GM23338 (cell line): ENCODE measurements around the gene GPR152. TPM values are rescaled to one million over a fixed set of nuclear protein-coding genes. Genes with fewer than 3 reads are reported as not detected.

Source experiments
- CREB1 ChIP-seq: fragments of 250-450 bp; sonication (Bioruptor Pico); IDR thresholded peaks from 2 replicates; pipeline ENCODE4 v1.5.0; 2020; ENCODE audit warnings: low read depth, mild to moderate bottlenecking, moderate library complexity
- EZH2 ChIP-seq: fragments of 200-600 bp; sonication (generic); IDR thresholded peaks from one replicate; pipeline ENCODE4 v1.8.0; 2017; ENCODE audit warnings: antibody characterized with exemption, mild to moderate bottlenecking, low read depth; ENCODE audit not compliant: unreplicated experiment
- JUNB ChIP-seq: IDR thresholded peaks from one replicate; pipeline ENCODE4 v1.6.1; 2016; ENCODE audit warnings: antibody characterized with exemption; ENCODE audit not compliant: unreplicated experiment
- POLR2AphosphoS5 ChIP-seq: IDR thresholded peaks from 2 replicates; pipeline ENCODE4 v1.6.1; 2016; ENCODE audit warnings: antibody characterized with exemption, low read depth
- REST ChIP-seq: IDR thresholded peaks from one replicate; pipeline ENCODE4 v1.6.1; 2018; ENCODE audit warnings: antibody characterized with exemption; ENCODE audit not compliant: unreplicated experiment
- STAT1 ChIP-seq: IDR thresholded peaks from one replicate; pipeline ENCODE4 v1.6.1; 2016; ENCODE audit warnings: antibody characterized with exemption; ENCODE audit not compliant: unreplicated experiment
- ZNF114 ChIP-seq: fragments of 250-450 bp; sonication (Bioruptor Pico); IDR thresholded peaks from 2 replicates; pipeline ENCODE4 v1.5.0; 2020; ENCODE audit warnings: mild to moderate bottlenecking, moderate library complexity
- ZNF331 ChIP-seq: fragments of 250-450 bp; sonication (Bioruptor Pico); IDR thresholded peaks from 2 replicates; pipeline ENCODE4 v1.5.0; 2020; ENCODE audit warnings: low read depth, mild to moderate bottlenecking, moderate library complexity
- ZNF462 ChIP-seq: fragments of 250-450 bp; sonication (Bioruptor Pico); IDR thresholded peaks from 2 replicates; pipeline ENCODE4 v1.5.0; 2020; ENCODE audit warnings: mild to moderate bottlenecking, moderate library complexity
- polyA plus RNA-seq: library from polyadenylated mRNA; unstranded; fragments of >200 nt; fragmentation: Nextera tagmentation; extraction: Ambion mirVana; gene quantifications from 2 replicates; pipeline ENCODE4 v1.2.1, GENCODE V29; 2016
- total RNA-seq: library from RNA; depleted of rRNA; stranded (reverse); fragments of >200 nt; shearing (Covaris generic); gene quantifications from 2 replicates; pipeline ENCODE4 v1.2.3, GENCODE V29; 2014
- TF ChIP-seq, protein P1 (sequence below), 2 experiments: fragments of 200-600 bp in 1 of 2; sonication (generic) in 1 of 2; conservative IDR thresholded peaks; 2 replicates each; pipeline versions ENCODE4 v1.5.1 to v1.6.1; 2016 to 2017; ENCODE audit warnings: antibody characterized with exemption in 2 of 2, low read depth in 2 of 2, mild to moderate bottlenecking in 2 of 2, moderate library complexity in 1 of 2

GPR152 gene
- total and polyA plus RNA-seq, 2 experiments from 2014 or later: not detected

DNA sequence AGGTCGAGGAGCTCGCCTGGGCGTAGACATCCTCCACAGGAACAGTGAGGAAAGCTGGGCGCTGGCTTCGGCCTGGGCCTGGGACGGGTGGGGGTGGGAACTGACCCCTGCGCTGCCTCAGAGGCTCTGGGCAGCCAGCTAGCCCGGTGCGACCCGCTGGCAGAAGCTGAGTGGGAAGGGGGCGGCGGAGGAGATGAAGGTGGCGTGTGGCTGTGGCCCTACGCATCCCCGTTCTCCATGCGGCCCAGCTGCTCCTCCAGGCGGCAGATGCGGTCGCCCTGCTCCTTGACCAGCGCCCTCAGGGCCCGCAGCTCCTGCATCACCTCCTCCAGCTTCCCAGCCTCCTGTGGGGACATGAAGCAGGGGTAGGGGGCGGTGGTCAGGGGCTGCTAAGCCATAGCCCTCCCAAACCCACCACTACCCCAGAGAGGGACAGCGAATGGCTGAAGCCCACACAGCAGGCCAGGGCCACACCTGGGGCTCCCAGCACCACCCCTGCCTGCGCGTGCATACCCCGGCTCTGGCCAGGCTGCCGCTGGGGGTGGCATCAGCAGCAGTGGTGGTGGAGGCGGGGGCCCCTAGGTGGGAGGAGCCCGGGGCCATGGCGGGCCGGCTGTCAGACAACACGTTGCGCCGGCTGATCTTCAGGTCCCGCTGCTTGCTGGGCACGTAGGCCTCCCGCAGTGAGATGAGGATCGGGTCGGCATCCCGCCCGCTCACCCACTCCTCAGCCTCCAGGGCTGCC lies 14.2 kb downstream of the GPR152 start (continued):
- no peak for TF ChIP-seq ZNF462 (CRISPR knock-in tag)
- TF ChIP-seq CREB1: no peak
- no peak for TF ChIP-seq ZNF331 (CRISPR knock-in tag)
- TF ChIP-seq REST: no peak
- no peak for TF ChIP-seq JUNB
- no peak for TF ChIP-seq ZNF114 (CRISPR knock-in tag)
- no peak for TF ChIP-seq STAT1
- no peak for TF ChIP-seq EZH2
- TF ChIP-seq POLR2AphosphoS5: no peak; the same call in 1 of the 2 replicates
- TF ChIP-seq, protein P1, sequence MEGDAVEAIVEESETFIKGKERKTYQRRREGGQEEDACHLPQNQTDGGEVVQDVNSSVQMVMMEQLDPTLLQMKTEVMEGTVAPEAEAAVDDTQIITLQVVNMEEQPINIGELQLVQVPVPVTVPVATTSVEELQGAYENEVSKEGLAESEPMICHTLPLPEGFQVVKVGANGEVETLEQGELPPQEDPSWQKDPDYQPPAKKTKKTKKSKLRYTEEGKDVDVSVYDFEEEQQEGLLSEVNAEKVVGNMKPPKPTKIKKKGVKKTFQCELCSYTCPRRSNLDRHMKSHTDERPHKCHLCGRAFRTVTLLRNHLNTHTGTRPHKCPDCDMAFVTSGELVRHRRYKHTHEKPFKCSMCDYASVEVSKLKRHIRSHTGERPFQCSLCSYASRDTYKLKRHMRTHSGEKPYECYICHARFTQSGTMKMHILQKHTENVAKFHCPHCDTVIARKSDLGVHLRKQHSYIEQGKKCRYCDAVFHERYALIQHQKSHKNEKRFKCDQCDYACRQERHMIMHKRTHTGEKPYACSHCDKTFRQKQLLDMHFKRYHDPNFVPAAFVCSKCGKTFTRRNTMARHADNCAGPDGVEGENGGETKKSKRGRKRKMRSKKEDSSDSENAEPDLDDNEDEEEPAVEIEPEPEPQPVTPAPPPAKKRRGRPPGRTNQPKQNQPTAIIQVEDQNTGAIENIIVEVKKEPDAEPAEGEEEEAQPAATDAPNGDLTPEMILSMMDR (conservative IDR thresholded peaks at IDR 0.05; ENCODE audit: low read depth in 2 of 2): no peak
